Measurements from ENCODE around the gene HDLBP.
A peak's percentile ranks its signal among the peaks of the same experiment; 100 is the strongest.

The HDLBP gene

GRCh38 chr2:241273210-241274020 is 42.1 kb downstream of the HDLBP start:
- DNase-seq (ENCODE audit: low spot score), result no peak

GRCh38 chr2:241272303-241273209 is 42.9 kb downstream of the HDLBP start:
- peak; percentile 88 for DNase-seq (ENCODE audit: low spot score)

GRCh38 chr2:241271706-241272302 is 43.7 kb downstream of the HDLBP start:
- peak; percentile 85 for DNase-seq (ENCODE audit: low spot score)

GRCh38 chr2:241270531-241270930 is 44.9 kb downstream of the HDLBP start:
- DNase-seq (ENCODE audit: low spot score), result no peak

- DNase-seq (ENCODE audit: low spot score), result no peak
Observed at GRCh38 chr2:241269707-241270520, 45.6 kb downstream of the HDLBP start.

GRCh38 chr2:241268716-241269445 is 46.6 kb downstream of the HDLBP start:
- peak; percentile 64 for DNase-seq (ENCODE audit: low spot score)

- no peak for DNase-seq (ENCODE audit: low spot score)
Observed at GRCh38 chr2:241268306-241268705, 47.2 kb downstream of the HDLBP start.

- DNase-seq (ENCODE audit: low spot score), result no peak
Observed at GRCh38 chr2:241267249-241268067, 48.0 kb downstream of the HDLBP start.

GRCh38 chr2:241265506-241265905 is 50.0 kb downstream of the HDLBP start:
- no peak for DNase-seq (ENCODE audit: low spot score)

GRCh38 chr2:241263061-241263460 is 52.4 kb downstream of the HDLBP start:
- no peak for DNase-seq (ENCODE audit: low spot score)

- no peak for DNase-seq (ENCODE audit: low spot score)
Observed at GRCh38 chr2:241261628-241262027, 53.8 kb downstream of the HDLBP start.

GRCh38 chr2:241260911-241261310 is 54.6 kb downstream of the HDLBP start:
- no peak for DNase-seq (ENCODE audit: low spot score)

- DNase-seq (ENCODE audit: low spot score), result no peak
Observed at GRCh38 chr2:241258505-241259280, 56.8 kb downstream of the HDLBP start.

- DNase-seq (ENCODE audit: low spot score), result no peak
Observed at GRCh38 chr2:241257419-241258032, 57.9 kb downstream of the HDLBP start.

- DNase-seq (ENCODE audit: low spot score), result no peak
Observed at GRCh38 chr2:241256168-241256545, 59.3 kb downstream of the HDLBP start.

- no peak for DNase-seq (ENCODE audit: low spot score)
Observed at GRCh38 chr2:241255542-241256167, 59.8 kb downstream of the HDLBP start.

- no peak for DNase-seq (ENCODE audit: low spot score)
Observed at GRCh38 chr2:241254904-241255351, 60.5 kb downstream of the HDLBP start.

GRCh38 chr2:241252778-241253475 is 62.5 kb downstream of the HDLBP start:
- no peak for DNase-seq (ENCODE audit: low spot score)

Measured in AG08395 (cell line).